Brain pericyte (primary cell): ENCODE results near the gene PSMD2.

Experiments
- DNase-seq: peaks from one replicate; pipeline ENCODE4 v3.0.0-alpha.2; 2012; ENCODE audit warnings: low read depth, low spot score

Gene PSMD2

DNA sequence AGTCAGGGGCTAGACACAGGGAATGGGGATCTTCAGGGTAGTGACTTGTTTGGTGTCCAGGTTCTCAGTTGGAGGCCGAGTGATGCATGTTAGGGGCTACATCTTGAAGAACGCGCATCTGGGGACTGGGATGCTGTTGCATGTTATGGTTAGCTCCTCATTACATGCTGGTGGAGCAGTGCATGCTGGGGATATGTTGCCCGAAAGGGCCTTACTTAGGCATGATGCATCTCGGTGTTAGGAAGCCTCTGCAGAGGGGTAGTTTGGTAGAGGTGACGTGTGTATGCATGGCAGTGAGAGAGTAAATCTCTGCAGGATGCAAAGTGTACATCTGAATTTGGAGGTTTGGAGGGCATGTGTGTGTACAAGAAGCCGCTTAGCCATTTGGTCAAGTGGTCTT lies 17.8 kb downstream of the PSMD2 start:
- no peak for DNase-seq

DNA sequence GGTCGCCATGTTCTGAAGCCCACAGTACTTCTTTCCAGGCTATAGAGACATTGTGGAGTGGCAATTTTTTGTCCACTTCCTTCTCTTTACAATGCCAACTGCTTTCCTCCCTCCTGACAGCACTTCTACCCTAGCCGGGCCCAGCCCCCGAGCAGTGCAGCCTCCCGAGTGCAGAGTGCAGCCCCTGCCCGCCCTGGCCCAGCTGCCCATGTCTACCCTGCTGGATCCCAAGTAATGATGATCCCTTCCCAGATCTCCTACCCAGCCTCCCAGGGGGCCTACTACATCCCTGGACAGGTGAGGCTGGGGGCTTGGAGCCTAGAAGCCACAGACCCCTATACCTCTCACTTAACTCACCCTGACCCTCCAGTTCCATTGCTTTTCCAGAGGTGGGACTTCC lies 18.2 kb downstream of the PSMD2 start:
- no peak for DNase-seq

DNA sequence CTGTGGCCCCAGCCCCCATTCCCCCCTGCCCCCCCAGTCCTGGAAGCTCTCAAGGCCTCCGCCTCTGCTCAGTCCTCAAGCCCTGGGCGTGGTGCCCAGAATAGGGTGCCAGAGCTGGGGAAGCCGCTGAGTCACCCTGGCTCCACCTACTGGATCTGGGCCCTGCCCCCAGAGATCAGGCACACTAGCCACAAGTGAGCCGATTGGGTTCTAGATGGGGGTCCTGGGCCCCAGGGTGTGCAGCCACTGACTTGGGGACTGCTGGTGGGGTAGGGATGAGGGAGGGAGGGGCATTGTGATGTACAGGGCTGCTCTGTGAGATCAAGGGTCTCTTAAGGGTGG lies 21.0 kb downstream of the PSMD2 start:
- DNase-seq, result peak; percentile 60

DNA sequence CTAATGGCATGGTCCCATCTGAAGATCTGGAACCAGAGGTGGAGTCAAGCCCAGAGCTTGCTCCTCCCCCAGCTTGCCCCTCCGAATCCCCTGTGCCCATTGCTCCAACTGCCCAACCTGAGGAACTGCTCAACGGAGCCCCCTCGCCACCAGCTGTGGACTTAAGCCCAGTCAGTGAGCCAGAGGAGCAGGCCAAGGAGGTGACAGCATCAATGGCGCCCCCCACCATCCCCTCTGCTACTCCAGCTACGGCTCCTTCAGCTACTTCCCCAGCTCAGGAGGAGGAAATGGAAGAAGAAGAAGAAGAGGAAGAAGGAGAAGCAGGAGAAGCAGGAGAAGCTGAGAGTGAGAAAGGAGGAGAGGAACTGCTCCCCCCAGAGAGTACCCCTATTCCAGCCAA lies 22.6 kb downstream of the PSMD2 start:
- DNase-seq, result no peak

DNA sequence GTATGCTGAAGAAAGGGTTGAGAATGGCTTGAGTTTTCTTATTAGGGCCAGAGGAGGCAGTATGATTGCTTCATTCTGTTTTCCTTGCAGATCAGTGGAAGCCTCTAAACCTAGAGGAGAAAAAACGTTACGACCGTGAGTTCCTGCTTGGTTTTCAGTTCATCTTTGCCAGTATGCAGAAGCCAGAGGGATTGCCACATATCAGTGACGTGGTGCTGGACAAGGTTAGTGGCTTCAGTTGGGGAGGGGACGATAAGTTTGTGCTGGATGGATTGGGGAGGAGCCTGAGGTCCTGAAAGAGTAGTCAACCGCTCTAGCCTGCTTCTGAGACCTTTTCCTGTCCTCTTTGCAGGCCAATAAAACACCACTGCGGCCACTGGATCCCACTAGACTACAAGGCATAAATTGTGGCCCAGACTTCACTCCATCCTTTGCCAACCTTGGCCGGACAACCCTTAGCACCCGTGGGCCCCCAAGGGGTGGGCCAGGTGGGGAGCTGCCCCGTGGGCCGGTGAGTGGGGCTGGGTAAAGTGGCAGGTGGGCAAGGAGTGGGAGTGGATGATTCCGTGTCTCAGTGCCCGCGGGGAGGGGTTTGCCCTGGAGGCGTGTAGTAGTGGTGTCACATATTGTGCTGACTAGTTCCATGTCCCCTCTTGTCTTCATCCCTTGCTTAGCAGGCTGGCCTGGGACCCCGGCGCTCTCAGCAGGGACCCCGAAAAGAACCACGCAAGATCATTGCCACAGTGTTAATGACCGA lies 23.9 kb downstream of the PSMD2 start:
- no peak for DNase-seq

DNA sequence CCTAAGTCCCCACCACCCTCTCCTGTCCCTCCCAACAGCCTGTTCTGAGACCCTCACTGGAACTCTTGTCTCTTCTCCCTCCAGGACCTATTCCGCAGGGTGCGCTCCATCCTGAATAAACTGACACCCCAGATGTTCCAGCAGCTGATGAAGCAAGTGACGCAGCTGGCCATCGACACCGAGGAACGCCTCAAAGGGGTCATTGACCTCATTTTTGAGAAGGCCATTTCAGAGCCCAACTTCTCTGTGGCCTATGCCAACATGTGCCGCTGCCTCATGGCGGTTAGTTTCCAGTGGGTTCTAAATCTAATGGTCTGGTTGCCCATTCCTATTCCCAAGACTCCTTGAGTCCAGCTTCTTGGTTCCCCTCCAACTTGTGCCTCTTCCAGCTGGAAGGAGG lies 24.7 kb downstream of the PSMD2 start:
- no peak for DNase-seq

DNA sequence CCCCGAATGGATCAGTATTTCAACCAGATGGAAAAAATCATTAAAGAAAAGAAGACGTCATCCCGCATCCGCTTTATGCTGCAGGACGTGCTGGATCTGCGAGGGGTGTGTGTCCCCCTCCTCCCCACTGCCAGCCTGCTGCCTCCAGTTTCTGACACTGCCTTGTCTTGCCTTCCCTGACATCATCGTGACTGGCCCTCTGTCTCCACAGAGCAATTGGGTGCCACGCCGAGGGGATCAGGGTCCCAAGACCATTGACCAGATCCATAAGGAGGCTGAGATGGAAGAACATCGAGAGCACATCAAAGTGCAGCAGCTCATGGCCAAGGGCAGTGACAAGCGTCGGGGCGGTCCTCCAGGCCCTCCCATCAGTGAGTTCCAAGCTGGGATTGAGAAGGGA lies 26.2 kb downstream of the PSMD2 start:
- DNase-seq, result no peak

DNA sequence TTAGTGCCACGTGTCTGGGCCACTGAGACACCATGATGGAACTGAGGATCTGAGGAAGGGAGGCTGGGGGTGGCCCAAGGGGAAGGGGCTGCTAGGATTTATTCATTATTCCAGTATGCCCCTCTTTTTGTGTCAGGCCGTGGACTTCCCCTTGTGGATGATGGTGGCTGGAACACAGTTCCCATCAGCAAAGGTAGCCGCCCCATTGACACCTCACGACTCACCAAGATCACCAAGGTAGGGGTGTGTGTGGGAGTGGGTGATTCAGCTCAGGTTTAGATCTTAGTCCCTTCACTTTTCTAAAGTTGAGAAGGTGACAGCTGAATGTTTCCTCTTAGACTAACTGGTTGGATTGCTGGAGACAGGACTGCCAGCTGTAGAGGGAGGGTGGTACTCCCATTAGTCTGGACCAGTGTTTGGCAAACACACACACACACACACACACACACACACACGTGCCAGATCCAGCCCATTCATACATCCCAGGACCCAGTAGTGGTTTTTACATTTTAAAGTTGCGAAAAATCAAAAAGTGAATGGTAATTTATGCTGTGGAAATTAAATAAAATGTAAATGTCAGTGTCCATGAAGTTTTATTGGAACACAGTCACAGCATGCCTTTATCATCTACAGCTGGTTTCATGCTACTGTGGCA lies 26.8 kb downstream of the PSMD2 start:
- no peak for DNase-seq

DNA sequence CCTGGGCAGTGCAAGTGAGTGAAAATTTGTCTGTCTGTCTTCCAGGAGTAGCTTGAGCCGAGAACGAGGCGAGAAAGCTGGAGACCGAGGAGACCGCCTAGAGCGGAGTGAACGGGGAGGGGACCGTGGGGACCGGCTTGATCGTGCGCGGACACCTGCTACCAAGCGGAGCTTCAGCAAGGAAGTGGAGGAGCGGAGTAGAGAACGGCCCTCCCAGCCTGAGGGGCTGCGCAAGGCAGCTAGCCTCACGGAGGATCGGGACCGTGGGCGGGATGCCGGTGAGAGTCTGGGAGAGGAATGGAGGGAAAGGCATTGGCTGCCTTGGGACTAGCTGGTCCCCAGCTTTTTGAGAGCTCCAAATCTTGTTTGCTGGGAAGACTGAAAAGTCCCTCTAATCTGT lies 28.1 kb downstream of the PSMD2 start:
- DNase-seq, result no peak

DNA sequence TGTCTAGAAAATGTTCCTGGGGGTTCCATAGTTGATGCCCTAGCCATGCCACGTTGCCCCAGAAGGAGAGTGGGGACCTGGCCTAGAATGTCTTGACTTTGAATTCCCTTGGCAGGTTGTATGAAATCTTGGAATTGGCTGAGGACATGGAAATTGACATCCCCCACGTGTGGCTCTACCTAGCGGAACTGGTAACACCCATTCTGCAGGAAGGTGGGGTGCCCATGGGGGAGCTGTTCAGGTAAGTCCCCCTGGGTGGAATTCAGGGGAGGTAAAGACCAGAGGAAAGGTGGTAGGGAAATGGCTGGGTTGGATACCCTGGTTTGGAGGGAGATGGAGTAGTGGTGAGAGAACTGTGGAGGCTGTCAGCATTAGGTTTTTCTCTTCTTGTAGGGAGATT lies 29.5 kb downstream of the PSMD2 start:
- DNase-seq, result no peak

DNA sequence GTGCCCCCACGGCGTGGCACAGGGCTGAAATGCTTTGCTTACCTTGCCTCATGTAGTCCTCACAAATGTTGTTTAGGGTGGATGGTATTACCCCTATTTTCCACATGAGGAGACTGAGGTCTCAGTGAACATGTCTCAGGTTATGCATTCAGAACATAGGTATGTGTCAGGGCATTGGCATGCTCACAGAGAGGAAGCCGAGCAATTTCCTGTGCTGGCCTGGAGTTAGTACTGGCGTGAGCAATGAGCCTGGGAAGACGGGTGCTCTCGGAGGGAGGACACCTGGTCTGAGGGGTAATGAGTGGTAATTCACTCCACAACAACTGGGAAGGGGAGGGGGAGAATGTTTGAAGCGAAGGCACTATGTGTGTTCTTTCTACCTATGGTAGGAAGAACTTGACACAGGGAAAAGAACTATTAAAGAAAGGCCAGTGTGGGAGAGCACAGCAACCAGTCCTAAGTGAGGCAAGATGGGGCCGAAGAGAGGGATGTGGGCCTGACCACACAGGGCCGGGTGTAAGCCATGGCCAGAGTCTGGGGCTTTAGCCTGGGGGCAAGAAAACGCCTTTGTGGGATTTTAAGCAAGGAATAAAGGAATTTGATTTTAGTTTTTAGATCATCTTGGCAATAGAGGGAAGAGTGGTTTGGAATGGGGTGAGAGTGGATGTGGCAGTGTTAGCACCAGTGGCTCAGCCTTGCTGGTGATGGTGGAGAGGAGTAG lies 33.5 kb downstream of the PSMD2 start:
- DNase-seq, result no peak

DNA sequence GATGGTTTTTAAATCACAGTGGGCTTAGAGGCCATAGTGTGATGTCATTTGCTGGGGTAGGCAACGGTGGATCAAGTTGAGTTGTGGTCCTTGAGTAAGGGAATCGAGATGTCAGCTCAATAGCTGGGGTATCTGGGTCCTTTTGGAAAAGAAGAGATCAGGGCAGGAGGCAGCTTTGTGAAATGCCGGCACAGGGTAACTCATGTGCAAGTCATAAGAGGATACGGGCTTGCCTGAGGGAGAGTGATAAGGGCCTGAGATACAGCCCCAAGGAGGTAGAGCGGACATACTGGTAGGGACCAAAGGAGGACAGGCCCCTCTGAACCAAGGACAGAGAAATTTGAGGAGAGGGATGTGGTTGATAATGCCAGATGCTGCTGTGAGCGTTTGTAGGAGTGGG lies 34.1 kb downstream of the PSMD2 start:
- DNase-seq, result no peak

DNA sequence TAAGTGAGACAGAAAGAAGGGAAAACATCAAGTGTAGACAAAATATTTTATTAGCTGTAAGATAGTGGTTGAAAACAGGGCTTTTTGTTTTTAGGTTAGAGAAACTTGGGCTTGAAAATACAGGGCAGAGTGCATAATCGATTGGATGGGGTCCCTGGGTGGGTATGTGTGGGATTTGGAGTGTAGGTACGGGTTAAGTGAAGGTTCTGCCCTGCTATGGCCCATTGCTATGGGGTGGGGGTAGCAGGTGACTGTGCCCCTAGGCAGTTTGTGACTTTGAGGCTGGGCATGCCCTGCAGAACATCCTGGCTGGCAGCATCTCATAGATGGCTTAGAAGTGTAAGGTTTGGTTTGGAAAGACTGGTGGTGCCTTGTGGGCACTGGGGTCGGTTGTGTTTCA lies 34.7 kb downstream of the PSMD2 start:
- no peak for DNase-seq

DNA sequence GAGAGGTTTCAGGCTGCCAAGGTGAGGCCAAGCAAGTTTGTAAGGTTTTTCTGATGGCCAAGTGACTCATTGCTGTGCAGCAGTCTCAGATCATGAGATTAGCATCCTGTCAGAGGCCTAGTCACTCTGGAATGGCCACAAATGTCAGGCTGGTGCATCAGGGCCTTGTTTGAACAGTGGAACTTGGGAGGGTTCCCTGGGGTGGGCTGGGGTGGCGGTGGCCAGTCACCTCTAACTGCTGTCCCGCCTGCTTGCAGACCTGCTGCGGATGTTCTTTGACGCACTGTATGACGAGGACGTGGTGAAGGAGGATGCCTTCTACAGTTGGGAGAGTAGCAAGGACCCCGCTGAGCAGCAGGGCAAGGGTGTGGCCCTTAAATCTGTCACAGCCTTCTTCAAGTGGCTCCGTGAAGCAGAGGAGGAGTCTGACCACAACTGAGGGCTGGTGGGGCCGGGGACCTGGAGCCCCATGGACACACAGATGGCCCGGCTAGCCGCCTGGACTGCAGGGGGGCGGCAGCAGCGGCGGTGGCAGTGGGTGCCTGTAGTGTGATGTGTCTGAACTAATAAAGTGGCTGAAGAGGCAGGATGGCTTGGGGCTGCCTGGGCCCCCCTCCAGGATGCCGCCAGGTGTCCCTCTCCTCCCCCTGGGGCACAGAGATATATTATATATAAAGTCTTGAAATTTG lies 35.6 kb downstream of the PSMD2 start:
- DNase-seq, result no peak

DNA sequence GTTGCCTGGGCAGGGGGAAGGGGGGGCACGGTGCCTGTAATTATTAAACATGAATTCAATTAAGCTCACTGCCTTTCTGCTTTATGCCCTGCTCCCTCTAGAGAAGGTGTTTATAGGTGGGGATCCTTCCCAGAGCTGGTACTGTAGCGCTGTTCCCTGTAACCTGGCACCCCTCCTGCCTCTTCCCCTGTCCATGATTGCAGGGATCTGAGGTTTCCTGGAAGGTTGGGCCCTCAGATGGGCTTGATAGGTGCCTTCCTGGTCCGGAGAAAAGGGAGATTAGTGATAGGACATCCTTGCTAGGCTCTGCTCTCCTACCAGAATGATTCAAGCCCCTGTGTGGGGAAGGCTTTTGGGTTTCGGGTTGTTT lies 36.2 kb downstream of the PSMD2 start:
- no peak for DNase-seq

DNA sequence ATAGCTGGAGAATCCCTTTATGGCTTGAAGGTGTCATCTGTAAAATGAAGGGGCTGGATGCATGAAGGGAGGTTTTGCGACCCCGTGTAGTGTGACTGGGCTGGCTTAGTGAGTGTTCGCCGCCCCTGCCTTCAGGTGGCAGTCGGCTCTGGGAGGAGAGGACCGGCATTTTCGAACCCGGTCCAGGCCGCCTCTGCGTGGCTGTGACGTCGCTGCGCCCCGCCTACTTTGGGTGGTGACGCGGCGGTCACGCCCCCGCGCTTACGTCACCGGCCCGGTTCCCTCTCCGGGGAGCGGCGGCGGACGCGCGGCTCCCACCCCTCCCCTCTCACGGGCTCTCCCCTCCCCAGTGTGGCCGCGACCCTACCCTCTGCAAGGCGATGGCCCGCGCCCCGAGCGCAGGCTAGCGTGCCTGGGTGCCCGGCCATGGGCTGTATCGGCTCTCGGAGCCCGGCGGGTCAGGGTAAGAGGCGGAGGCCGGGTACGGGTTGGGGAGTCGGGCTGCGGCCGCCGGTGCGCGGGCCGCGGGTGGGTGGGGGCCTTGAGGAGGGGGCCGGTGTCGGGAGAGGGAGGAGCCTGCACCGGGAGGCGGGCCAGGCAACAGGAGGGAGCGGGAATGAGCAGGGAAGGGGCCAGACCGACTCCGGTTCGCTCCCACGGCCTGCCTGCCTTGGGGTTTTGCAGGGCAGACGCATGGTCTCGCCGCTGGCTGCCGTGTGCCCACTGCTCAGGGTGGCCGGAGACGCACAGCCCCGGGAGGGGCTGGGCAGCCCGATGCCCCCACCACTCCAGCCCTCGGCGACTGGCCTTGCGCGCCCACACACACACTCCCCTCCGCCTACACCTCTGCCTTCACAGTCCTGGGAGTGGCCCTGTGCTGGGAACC lies 36.9 kb downstream of the PSMD2 start:
- DNase-seq, result no peak

DNA sequence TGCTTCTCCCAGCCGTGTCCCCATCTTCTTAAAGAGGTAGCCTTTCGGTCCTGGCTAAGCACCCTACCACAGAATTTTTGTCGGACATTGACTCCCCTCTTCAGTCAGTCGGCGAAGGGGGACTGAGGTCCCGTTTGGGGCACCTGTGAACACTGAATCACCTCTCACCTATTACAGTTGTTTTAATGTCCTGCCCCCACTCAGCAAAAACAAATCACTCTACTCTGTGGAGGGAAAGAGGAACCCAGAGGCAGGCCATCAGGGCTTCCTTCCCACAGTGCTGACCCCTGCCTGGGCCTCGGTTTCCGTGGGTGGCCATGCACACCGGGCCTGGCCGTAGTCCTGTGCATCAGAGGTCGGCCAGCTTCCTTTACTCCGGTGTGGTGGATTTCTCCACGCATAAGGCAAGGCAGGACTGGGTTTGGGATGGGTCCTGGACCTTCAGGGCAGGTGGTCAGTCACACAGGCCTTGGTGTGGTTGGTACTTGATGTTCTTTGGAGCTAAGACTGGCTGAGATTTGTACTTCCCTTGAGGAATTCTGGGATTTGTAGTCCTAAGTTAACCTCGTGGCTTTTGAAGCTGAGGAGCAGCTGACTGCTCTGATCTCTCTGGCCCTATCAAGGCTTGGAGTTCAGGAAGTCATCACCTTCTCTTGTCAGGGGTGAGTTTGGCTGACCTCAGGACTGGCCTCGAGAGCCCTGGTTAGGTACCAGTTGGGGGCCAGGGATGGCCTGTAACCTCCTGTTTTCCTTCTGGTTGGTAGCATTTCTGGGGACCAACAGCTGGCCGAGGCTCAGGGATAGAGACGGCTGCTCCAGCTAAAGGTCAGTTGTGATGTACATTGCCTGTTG lies 37.7 kb downstream of the PSMD2 start:
- DNase-seq, result no peak

DNA sequence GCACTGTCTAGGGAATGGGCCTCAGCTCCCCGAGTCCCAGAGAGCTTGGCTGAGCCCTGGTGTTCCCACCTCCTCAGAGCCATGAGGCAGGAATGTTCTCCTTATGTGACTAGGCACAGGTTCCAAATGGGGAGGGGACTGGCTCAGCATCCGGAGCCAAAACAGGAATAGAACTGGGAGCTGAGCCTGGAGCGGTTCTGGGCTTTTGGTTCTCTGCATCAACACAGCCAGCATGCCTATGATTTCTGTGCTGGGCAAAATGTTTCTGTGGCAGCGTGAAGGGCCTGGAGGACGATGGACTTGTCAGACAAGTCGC lies 38.3 kb downstream of the PSMD2 start, which contains the start of gene FAM131A:
TSS of gene FAM131A (plus strand) at position 202 of the 316 bp plus-strand sequence. CDS start at position 233, 31 bp downstream.
- no peak for DNase-seq

DNA sequence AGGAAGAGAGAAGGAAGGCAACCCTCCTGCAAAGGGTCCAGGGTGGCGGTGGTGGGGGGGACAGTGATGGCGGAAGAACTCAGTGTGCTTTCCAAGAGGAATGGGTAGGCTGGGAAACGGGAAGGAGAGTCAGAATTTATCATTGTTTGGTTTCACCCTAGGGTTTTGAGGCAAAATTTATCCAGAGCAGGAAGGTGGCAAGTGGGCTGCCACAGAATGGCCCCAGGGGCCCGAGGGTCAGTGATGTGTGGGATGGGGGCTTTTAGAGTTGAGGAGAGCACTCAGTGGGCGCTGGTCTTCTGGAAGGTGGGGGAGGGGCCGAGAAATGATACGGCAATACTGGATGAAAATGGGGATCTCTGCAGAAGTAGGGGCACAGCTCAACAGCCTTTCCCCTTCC lies 38.9 kb downstream of the PSMD2 start:
- no peak for DNase-seq

DNA sequence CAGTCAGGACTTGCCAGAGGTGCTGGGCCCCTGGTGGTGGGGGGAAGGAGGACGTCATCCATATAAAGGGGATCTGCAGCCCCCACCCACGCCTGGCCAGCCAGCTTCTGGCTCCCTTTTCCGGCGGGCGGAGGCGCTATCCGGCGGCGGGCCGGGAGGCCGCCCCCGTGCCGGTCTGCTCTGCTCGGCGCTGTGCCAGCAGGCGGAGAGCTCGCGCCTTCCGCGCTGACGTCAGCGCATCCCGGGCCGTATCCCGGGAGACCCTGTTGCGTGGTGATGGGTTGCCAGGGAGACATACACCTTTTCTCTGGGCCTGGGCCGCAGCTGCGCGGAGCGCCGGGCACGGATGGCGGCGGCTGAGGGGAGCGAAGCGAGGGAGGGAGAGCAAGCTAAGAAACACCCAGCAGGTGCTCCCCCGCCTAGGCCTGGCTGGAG lies 39.5 kb downstream of the PSMD2 start:
- DNase-seq, result no peak

DNA sequence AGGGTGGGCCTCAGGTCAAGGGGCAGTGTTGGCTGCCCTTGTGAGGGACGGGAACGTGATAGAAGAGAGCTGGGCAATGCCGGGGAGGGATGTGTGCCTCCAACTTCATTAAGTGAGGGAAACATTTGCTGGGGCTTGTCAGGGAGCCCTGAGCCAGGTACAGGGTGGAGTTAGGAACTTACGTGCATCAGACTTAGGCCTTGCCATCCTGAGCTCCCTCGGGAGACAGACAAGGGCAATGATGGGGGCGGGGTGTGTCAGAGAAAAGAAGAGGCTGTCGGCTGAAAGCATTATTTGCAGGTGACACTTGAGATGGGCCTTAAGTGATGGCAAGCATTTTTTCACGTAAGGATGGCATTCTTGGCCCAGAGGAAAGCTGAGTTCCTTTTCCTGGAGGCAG lies 40.0 kb downstream of the PSMD2 start:
- no peak for DNase-seq
